HUES48 (cell line): Measurements from ENCODE around the gene DCST2.

Experiments used
- H3K27ac ChIP-seq: one replicate; pipeline ENCODE4 v1.7.0; 2013; ENCODE audit warnings: low read depth, low read length, inconsistent platforms
- H3K27me3 ChIP-seq: 2 replicates; pipeline ENCODE4 v1.6.1; 2013; ENCODE audit warnings: mild to moderate bottlenecking, low read length; ENCODE audit not compliant: control insufficient read depth, insufficient read depth
- H3K36me3 ChIP-seq: 2 replicates; pipeline ENCODE4 v1.6.1; 2013; ENCODE audit warnings: low read length; ENCODE audit not compliant: control insufficient read depth, insufficient read depth
- H3K4me1 ChIP-seq: 2 replicates; pipeline ENCODE4 v1.6.1; 2013; ENCODE audit warnings: mild to moderate bottlenecking, low read length; ENCODE audit not compliant: control insufficient read depth, insufficient read depth
- H3K4me3 ChIP-seq: 2 replicates; pipeline ENCODE4 v1.5.1; 2013; ENCODE audit warnings: mild to moderate bottlenecking, low read depth, low read length
- H3K9ac ChIP-seq: 2 replicates; pipeline ENCODE4 v1.6.1; 2013; ENCODE audit warnings: mild to moderate bottlenecking, low read depth, low read length, moderate library complexity
- H3K9me3 ChIP-seq: 2 replicates; pipeline ENCODE4 v1.6.1; 2013; ENCODE audit warnings: low read length; ENCODE audit not compliant: control insufficient read depth, insufficient read depth

Gene DCST2

DNA sequence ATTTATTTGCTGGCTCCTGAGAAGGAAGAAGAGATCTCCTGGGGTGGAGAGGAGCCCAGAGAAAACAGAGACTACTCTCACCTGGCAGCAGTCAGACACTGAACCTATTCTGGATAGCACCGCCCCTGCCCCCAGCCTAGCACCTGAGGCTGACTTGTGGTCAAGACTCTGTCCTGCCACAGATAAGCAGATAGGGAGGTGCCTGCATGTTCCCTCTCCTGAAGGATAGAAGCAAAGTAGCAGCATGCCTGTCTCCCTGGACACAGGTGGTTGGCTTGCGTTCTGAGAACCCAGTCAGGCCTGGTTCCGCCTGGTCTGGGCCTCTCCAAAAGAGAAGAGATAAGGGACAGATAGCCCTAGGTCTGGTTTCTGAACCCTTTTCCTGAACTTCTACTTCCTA is 43.8 kb upstream of the DCST2 start:
- H3K4me1 ChIP-seq = peaks cover 22% of the 10 kb centered on the region
- H3K4me3 ChIP-seq = no peak overlapping the region
- H3K27ac ChIP-seq = no peak overlapping the region
- H3K9me3 ChIP-seq = no peaks in the 10 kb centered on the region
- H3K27me3 ChIP-seq = peaks cover 61% of the 10 kb centered on the region
- no peaks in the 10 kb centered on the region for H3K36me3 ChIP-seq
- no peak overlapping the region for H3K9ac ChIP-seq

DNA sequence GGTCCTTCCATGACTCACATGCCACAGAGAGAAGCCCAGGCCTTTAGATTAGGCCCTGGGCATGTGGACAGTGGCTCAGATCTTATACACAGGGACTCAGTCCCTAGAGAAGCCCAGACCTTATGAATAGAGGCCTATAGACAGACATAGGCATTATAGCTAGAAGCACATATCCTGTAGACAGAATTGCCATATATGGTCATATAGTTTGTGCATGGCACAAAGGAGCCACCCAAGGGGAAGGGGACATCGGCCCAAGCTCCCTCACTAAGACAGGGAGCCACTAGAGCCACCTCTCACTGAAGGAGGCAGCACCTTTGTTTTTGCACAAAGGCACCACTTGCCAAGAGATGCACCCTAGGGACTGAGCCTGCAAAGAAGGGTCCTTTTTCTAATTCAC is 42.8 kb upstream of the DCST2 start:
- H3K9ac ChIP-seq = no peak overlapping the region
- H3K27ac ChIP-seq = no peak overlapping the region
- peaks cover 61% of the 10 kb centered on the region for H3K27me3 ChIP-seq
- H3K36me3 ChIP-seq = no peaks in the 10 kb centered on the region
- no peaks in the 10 kb centered on the region for H3K9me3 ChIP-seq
- H3K4me3 ChIP-seq = no peak overlapping the region
- peaks cover 22% of the 10 kb centered on the region for H3K4me1 ChIP-seq

DNA sequence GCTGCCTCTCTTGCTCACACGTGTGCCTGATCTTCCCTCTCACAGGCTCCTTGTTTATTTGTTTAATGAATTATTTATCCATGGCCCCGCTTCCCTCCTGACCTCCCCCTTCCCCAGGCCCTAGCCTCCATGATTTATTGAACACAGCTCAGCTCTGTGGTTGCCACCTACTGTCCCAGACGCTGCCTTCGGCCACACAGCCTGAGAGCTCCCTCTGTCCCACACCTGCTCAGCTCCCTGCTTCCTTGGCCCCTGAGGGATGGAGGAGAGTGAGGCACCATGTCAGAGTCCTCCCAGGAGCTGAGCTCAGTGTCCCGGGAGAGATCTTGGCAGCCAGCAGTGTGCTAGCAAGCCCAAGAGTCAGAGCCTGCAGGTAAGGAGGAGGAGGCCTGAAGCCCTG is 42.0 kb upstream of the DCST2 start:
- Histone ChIP-seq H3K4me3 (no peak overlapping the region), H3K36me3 (no peaks in the 10 kb centered on the region), H3K27me3 (peaks cover 57% of the 10 kb centered on the region), H3K9ac (no peak overlapping the region), H3K27ac (no peak overlapping the region), H3K9me3 (no peaks in the 10 kb centered on the region), H3K4me1 (peaks cover 20% of the 10 kb centered on the region)

DNA sequence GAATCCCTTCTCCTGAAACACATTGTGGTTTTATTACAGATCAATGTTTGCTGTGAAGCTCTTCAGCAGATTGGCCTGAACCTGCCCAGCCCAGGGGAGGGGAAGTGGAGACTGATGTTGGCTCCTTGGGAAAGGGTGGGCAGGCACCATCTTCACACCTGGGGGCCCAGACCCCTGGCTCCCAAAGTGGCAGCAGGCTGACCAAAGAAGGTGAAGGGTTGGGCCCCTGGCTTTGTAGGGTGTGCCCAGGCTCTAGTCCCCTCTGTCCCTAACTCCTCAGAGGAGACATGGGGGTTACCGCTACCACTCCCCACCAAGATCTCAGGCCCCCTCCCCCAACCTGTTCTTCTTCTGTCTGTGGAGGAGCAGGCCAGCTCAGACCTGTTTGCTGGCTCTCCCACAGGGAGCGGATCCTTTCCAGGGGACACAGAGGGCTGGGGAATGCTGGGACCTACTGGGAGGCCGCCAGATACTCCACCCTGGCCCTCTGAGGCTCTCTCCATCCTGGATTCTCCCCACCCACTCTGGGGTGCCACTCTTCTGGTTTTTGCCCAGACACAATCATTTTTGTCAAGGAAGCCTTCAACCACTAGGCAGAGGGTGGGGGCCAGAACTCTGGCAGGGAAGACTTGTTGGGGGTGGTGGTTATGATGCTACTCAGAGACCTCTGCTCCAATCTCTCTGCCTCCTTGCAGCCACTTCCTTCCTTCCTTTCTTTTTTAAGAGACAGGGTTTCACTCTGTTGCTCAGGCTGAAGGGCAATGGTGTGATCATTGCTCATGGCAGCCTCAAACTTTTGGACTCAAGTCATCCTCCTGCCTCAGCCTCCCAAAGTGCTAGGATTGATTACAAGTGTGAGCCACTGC is 40.0 kb upstream of the DCST2 start:
- Histone ChIP-seq H3K9me3 (no peaks in the 10 kb centered on the region), H3K4me3 (no peak overlapping the region), H3K9ac (no peak overlapping the region), H3K36me3 (peaks cover 9% of the 10 kb centered on the region), H3K27ac (no peak overlapping the region), H3K27me3 (peaks cover 39% of the 10 kb centered on the region), H3K4me1 (peaks cover 21% of the 10 kb centered on the region)

DNA sequence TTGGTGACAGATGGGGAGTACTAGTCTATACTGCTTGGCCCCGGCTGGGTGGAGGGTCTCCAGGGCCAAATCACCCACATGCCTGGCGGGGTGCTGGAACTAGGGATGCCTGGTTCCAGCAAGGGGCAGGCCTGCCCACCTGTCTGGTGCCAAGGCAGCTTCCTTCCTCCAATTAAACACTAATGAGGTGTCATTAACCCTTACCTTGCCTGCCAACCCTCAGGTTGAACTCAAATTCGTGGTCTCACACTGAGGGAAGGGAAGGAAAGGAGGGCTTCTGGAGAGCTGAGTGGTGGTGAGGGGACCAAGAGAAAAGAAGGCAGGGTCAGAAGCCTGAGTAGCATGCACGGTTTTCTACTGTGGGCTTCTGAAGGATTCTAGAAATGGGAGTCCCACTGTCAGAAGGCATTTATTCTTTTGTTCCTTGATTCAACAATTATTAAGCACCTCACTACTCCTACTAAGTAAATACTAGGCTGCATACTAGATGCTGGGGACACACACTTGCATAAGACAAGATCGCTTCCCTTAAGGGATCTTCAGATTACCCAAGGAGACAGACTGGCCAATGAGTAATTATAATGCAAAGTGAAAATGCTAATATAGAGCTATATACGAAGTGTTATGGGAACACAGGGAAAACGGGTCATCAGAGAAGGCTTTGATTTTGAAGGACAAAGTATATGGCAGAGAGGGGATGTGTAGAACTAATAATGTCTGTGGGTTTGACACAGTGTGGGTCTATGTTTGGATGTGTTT is 39.1 kb upstream of the DCST2 start:
- peaks cover 19% of the 10 kb centered on the region for H3K4me1 ChIP-seq
- no peak overlapping the region for H3K4me3 ChIP-seq
- H3K27me3 ChIP-seq = peaks cover 30% of the 10 kb centered on the region
- H3K36me3 ChIP-seq = peaks cover 17% of the 10 kb centered on the region
- no peak overlapping the region for H3K27ac ChIP-seq
- no peak overlapping the region for H3K9ac ChIP-seq
- H3K9me3 ChIP-seq = no peaks in the 10 kb centered on the region

DNA sequence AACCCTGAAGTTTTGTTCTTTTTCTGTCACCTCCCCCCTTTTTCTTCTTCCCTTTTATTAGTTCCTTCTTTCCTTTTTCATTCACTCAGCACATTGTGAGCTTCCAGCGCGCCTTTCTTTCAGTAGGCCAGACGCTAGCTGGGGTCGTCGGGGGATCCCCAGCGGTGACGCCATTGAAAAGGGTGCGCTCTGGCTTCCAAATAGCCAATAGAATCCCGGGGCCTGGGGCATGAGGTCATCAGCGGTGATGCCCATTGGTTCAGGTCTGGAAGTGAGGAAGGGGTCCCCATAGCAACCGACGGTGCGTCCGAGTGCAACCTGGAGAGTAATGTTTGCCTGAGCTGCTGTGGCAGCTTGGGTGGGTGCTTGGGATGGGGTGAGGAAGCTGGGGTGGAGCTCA is 38.1 kb upstream of the DCST2 start:
- Histone ChIP-seq H3K27me3 (peaks cover 25% of the 10 kb centered on the region), H3K4me3 (peak overlapping the region; percentile 68), H3K36me3 (peaks cover 25% of the 10 kb centered on the region), H3K9ac (no peak overlapping the region), H3K4me1 (peaks cover 19% of the 10 kb centered on the region), H3K27ac (peak overlapping the region; percentile 56), H3K9me3 (no peaks in the 10 kb centered on the region)

DNA sequence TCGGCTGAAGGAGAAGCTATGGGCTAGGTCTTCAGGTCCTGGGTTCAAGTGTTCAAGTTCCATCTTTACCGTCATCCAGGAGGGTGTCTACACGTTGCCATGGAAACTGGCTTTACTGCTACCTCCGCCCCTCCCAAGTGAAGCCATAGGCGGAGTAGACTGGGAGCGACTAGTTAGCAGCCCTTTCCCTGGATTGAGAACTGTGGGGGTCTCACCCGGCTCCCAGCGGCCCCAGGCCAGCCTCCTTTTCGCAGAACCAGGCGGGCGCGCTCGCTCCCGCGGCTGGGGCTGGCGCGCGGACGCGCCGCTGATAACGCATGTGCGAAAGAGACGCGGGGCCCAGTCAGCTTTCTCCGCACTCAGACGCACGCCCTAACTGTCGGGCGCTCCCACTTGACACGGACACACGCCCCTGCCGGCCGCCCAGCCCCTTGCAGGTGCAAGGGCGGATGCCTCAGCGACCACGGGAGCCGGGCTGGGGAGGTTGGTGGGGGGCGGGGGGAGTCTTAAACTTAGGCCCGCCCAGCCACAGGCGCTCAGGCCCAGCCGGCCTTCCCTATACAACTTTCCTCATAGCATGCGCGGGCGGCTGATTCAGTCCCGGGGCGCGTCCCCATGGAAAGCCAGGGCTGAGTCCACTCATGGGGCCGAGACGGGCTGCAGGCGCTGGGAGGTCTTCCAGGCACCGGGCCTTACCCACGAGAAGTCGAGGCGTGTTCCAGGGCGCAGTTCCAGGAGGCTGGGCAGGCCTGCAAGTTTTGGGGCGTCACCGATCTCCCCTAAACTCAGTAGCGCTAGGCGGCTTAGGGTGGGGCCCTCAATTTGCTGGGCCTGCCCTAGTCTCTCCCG is 37.4 kb upstream of the DCST2 start:
- H3K9me3 ChIP-seq = no peaks in the 10 kb centered on the region
- H3K9ac ChIP-seq = 0 out of 2 replicates have a peak overlapping the region, but pooled peaks have one; percentile 36
- peaks cover 25% of the 10 kb centered on the region for H3K27me3 ChIP-seq
- peak overlapping the region; percentile 56 for H3K27ac ChIP-seq
- H3K36me3 ChIP-seq = peaks cover 25% of the 10 kb centered on the region
- peak overlapping the region; percentile 68 for H3K4me3 ChIP-seq
- H3K4me1 ChIP-seq = peaks cover 19% of the 10 kb centered on the region

DNA sequence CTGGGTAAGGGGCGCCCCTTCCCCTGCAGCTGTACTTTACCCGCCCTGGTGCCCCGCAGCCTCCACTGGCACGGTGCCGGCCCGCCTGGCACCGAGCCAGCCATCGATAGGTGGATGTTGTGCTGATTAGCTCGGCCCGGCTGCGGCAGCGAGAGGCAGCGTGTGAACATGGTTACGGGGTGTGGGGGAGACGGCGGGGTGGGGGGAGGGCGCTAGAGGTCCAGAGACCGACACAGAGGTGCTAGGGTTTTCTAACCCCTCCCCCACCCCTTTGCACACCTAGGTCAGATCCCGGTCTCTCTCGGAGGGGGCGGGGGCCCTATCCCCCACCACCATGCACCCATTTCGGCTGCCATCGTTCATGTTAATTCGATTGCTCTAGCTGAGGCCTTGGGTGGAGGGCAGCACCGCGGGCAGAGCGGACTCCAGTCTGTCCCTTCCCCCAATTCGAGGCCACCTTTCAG is 36.6 kb upstream of the DCST2 start:
- H3K9ac ChIP-seq = no peak overlapping the region
- no peak overlapping the region for H3K27ac ChIP-seq

DNA sequence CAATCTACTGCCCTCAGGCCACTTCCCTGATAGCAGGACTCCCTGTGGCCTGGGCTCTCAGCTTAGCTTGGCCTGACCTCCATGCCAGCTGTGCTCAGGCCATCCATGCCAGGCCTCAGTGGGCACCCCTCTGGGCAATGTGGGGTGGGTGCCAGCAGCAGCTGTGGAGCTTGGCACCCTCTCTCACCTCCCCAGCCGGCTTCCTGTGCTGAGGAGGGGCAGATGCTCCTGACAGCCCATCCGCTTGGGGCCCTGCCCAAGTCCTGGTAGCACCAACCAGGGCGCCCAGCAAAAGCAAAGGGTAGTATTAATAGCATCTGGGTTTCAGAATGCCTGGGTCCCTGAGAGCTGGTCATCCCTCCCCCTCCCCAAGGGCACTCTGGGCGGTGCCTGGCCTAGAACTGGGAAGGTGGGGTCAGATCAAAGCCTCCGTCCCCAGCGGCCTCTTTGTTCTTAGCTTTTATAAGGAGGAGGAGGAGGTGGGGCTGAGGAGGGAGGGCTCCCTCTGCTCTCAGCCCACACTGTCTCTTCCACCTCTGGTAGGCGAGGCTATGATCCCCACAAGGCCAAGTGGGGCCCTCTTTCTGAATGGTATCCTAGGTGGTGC is 36.1 kb upstream of the DCST2 start:
- Histone ChIP-seq H3K9me3 (no peaks in the 10 kb centered on the region), H3K4me1 (peaks cover 25% of the 10 kb centered on the region), H3K9ac (no peak overlapping the region), H3K36me3 (peaks cover 25% of the 10 kb centered on the region), H3K4me3 (peak overlapping the region; percentile 68; the same call in 1 of the 2 replicates), H3K27ac (no peak overlapping the region), H3K27me3 (peaks cover 23% of the 10 kb centered on the region)

More for the DNA sequence above, 36.6 kb upstream of the DCST2 start:
- Histone ChIP-seq H3K36me3 (peaks cover 25% of the 10 kb centered on the region), H3K9me3 (no peaks in the 10 kb centered on the region), H3K4me3 (peak overlapping the region; percentile 68), H3K4me1 (peaks cover 20% of the 10 kb centered on the region), H3K27me3 (peaks cover 25% of the 10 kb centered on the region)

DNA sequence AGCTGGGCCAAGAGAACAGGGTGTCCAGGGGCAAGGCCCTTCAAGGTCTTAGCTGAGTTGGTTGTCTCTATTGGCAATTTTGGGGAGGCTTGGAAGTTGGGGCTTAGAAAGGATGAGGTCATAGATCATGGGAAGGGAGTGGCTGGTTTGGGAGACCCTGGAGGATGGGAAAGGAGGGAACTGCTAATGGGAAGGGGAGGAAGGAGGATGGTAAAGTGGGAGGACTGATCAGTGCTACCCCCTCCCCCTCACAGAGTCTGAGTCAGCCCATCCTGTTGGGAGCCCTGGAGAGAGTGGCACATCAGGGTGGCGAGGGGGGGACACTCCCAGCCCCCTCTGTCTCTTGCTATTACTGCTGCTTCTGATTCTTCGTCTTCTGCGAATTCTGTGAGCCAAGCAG is 35.0 kb upstream of the DCST2 start:
- peaks cover 25% of the 10 kb centered on the region for H3K36me3 ChIP-seq
- no peak overlapping the region for H3K4me3 ChIP-seq
- H3K9ac ChIP-seq = no peak overlapping the region
- peaks cover 23% of the 10 kb centered on the region for H3K27me3 ChIP-seq
- H3K9me3 ChIP-seq = no peaks in the 10 kb centered on the region
- H3K4me1 ChIP-seq = peaks cover 30% of the 10 kb centered on the region
- no peak overlapping the region for H3K27ac ChIP-seq
